OCI-LY3 (cell line): ENCODE results near the gene UPK3A.
A peak's percentile ranks its signal among the peaks of the same experiment; 100 is the strongest.

Experiments
- H2AFZ ChIP-seq: fragments of 200-600, 300-600 bp; shearing (Covaris generic); 2 replicates; pipeline ENCODE4 v1.6.0; 2014; ENCODE audit warnings: antibody characterized with exemption, low read depth, low read length
- H3K27ac ChIP-seq: fragments of 200-600, 300-600 bp; sonication (generic); 2 replicates; pipeline ENCODE4 v1.5.1; 2014; ENCODE audit warnings: mild to moderate bottlenecking, low read length, moderate library complexity, mixed read lengths
- H3K27me3 ChIP-seq: fragments of 200-600, 300-600 bp; sonication (generic); 2 replicates; pipeline ENCODE4 v1.6.1; 2014; ENCODE audit warnings: low read depth, low read length, mixed read lengths
- H3K36me3 ChIP-seq: fragments of 200-600, 300-600 bp; sonication (generic); replicated peaks from 2 replicates; pipeline ENCODE3; 2014; ENCODE audit warnings: low read depth, low read length, mixed read lengths
- H3K4me1 ChIP-seq: fragments of 300-600, 200-600 bp; sonication (generic); 2 replicates; pipeline ENCODE4 v1.6.1; 2014; ENCODE audit warnings: low read length, mixed read lengths
- H3K4me2 ChIP-seq: fragments of 200-600, 300-600 bp; sonication (generic); 2 replicates; pipeline ENCODE4 v1.6.1; 2014; ENCODE audit warnings: low read length, mixed read lengths
- H3K4me3 ChIP-seq: fragments of 300-600, 200-600 bp; sonication (generic); 2 replicates; pipeline ENCODE4 v1.5.1; 2014; ENCODE audit warnings: antibody characterized with exemption, mild to moderate bottlenecking, low read length, moderate library complexity
- H3K79me2 ChIP-seq: fragments of 300-600, 200-600 bp; shearing (Covaris generic); 2 replicates; pipeline ENCODE4 v1.6.1; 2014; ENCODE audit warnings: mild to moderate bottlenecking, low read length, mixed read lengths
- H3K9ac ChIP-seq: fragments of 300-600, 200-600 bp; shearing (Covaris generic); 2 replicates; pipeline ENCODE4 v1.6.0; 2014; ENCODE audit warnings: mild to moderate bottlenecking, low read length, moderate library complexity
- H3K9me3 ChIP-seq: fragments of 200-600, 300-600 bp; shearing (Covaris generic); 2 replicates; pipeline ENCODE4 v1.6.1; 2014; ENCODE audit warnings: low read length, mixed read lengths; ENCODE audit not compliant: insufficient read depth
- H4K20me1 ChIP-seq: fragments of 200-600, 300-600 bp; sonication (generic); 2 replicates; pipeline ENCODE4 v1.6.1; 2016; ENCODE audit warnings: low read length, mixed read lengths; ENCODE audit not compliant: insufficient read depth
- EZH2phosphoT487 ChIP-seq: fragments of 200-600 bp; shearing (Covaris generic); IDR thresholded peaks from 2 replicates; pipeline ENCODE4 v1.6.1; 2018; ENCODE audit warnings: antibody characterized with exemption, mixed run types, low read depth
- TF ChIP-seq, protein P1 (sequence below): fragments of 200-600, 300-600 bp; sonication (generic); IDR thresholded peaks from 2 replicates; pipeline ENCODE4 v1.5.1; 2014; ENCODE audit warnings: antibody characterized with exemption, low read length, low read depth

The UPK3A gene

DNA sequence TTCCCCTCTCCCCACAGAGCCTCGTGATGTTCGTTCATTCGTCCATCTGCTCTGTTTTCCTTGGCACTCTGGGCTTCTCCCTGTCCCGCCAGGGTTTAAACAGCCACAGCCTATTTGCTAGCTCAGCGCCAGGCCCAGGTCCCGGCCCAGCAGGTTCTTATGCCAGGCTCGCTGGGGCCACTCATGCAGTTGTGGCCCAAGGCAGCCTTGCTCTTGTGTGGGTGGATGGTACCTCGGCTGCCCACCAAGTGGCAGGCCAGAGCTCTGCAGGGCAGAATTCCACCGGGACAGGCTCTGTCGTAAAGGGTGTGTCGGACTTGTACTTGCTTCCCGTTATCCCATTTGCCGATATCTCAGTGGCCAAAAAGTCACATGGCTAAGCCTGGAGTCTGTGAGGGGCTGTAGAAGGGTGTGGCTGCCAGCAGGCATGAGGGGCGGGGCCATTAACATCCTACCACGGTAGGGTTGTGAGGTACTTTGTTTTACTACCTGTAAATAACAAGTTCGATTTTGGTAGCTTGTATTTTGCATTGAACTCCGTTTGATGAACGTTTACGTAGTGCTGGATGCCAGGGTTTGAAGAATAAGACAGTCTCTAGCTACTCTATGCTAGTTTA is 32.9 kb downstream of the UPK3A start:
- Histone ChIP-seq H3K27me3 (no peaks in the 10 kb centered on the region), H3K36me3 (peaks cover 34% of the 10 kb centered on the region), H2AFZ (no peak overlapping the region), H3K4me1 (peaks cover 78% of the 10 kb centered on the region), H3K9me3 (no peaks in the 10 kb centered on the region), H3K4me2 (peak overlapping the region; percentile 75), H3K79me2 (peaks cover 98% of the 10 kb centered on the region), H4K20me1 (peaks cover 27% of the 10 kb centered on the region), H3K4me3 (peak overlapping the region; percentile 64), H3K9ac (peak overlapping the region; percentile 41), H3K27ac (peak overlapping the region; percentile 82)
- TF ChIP-seq EZH2phosphoT487: no peak
- TF ChIP-seq, protein P1, sequence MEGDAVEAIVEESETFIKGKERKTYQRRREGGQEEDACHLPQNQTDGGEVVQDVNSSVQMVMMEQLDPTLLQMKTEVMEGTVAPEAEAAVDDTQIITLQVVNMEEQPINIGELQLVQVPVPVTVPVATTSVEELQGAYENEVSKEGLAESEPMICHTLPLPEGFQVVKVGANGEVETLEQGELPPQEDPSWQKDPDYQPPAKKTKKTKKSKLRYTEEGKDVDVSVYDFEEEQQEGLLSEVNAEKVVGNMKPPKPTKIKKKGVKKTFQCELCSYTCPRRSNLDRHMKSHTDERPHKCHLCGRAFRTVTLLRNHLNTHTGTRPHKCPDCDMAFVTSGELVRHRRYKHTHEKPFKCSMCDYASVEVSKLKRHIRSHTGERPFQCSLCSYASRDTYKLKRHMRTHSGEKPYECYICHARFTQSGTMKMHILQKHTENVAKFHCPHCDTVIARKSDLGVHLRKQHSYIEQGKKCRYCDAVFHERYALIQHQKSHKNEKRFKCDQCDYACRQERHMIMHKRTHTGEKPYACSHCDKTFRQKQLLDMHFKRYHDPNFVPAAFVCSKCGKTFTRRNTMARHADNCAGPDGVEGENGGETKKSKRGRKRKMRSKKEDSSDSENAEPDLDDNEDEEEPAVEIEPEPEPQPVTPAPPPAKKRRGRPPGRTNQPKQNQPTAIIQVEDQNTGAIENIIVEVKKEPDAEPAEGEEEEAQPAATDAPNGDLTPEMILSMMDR: peak; percentile 18

DNA sequence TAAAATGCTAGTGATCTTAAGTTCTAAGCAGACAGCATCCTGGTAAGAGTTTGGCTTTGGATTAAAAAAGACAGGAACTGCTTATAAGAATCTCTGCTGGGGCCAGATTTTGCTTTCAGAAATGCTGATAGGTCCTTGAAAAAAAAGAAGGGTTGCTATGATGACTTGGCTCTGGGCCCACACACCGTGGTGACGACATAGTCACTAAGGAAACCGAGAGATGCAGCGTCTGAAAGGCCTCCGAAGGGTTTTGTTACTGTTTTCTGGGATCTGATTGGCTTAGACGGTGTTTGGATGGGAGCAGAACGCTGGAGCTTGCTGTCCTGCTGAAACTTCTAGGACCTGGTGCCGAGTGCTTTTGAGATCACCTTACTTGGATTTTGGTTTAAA is 33.4 kb downstream of the UPK3A start:
- Histone ChIP-seq H3K36me3 (peaks cover 35% of the 10 kb centered on the region), H3K4me2 (peak overlapping the region; percentile 75), H3K79me2 (peaks cover 98% of the 10 kb centered on the region), H4K20me1 (peaks cover 27% of the 10 kb centered on the region), H3K27ac (peak overlapping the region; percentile 82), H2AFZ (no peak overlapping the region), H3K9ac (peak overlapping the region; percentile 41), H3K4me1 (peaks cover 74% of the 10 kb centered on the region), H3K9me3 (no peaks in the 10 kb centered on the region), H3K27me3 (no peaks in the 10 kb centered on the region), H3K4me3 (peak overlapping the region; percentile 64)
- TF ChIP-seq, protein P1: no peak
- no peak for TF ChIP-seq EZH2phosphoT487

- H3K27me3 ChIP-seq: no peaks in the 10 kb centered on the region
- peak overlapping the region; percentile 82 for H3K27ac ChIP-seq
- peaks cover 100% of the 10 kb centered on the region for H3K79me2 ChIP-seq
- H3K9ac ChIP-seq: peak overlapping the region; percentile 41
- H3K36me3 ChIP-seq: peaks cover 38% of the 10 kb centered on the region
- no peaks in the 10 kb centered on the region for H3K9me3 ChIP-seq
- H4K20me1 ChIP-seq: peaks cover 27% of the 10 kb centered on the region
- H3K4me3 ChIP-seq: peak overlapping the region; percentile 64
- no peak overlapping the region for H2AFZ ChIP-seq
- TF ChIP-seq EZH2phosphoT487: no peak
- peak overlapping the region; percentile 75 for H3K4me2 ChIP-seq
- H3K4me1 ChIP-seq: peaks cover 70% of the 10 kb centered on the region
Measured at GRCh38 chr22:45318558-45319323, 34.0 kb downstream of the UPK3A start.

- H3K9ac ChIP-seq: peak overlapping the region; percentile 41
- TF ChIP-seq, protein P1: no peak
- no peak for TF ChIP-seq EZH2phosphoT487
- H3K4me1 ChIP-seq: peaks cover 65% of the 10 kb centered on the region
- peak overlapping the region; percentile 82 for H3K27ac ChIP-seq
- H3K79me2 ChIP-seq: peaks cover 99% of the 10 kb centered on the region
- H4K20me1 ChIP-seq: peaks cover 27% of the 10 kb centered on the region
- H3K4me3 ChIP-seq: peak overlapping the region; percentile 64
- no peak overlapping the region for H2AFZ ChIP-seq
- peaks cover 44% of the 10 kb centered on the region for H3K36me3 ChIP-seq
- peak overlapping the region; percentile 75 for H3K4me2 ChIP-seq
- no peaks in the 10 kb centered on the region for H3K9me3 ChIP-seq
- no peaks in the 10 kb centered on the region for H3K27me3 ChIP-seq
Measured at GRCh38 chr22:45319324-45319685, 34.6 kb downstream of the UPK3A start.
